Effector CD8-positive, alpha-beta T cell (primary cell): Measurements from ENCODE around the gene LRRC4C.

ENCODE experiments used
- DNase-seq: peaks from one replicate; lab custom pipeline; 2025; lab: John Stamatoyannopoulos, UW

Gene LRRC4C

GRCh38 chr11:41250408-41250935 is 209.0 kb downstream of the LRRC4C start:
- no peak for DNase-seq

GRCh38 chr11:41247621-41248020 is 211.8 kb downstream of the LRRC4C start:
- DNase-seq: no peak

GRCh38 chr11:41246399-41246745 is 213.1 kb downstream of the LRRC4C start:
- DNase-seq: no peak

- no peak for DNase-seq
Measured at GRCh38 chr11:41245704-41246398, 213.6 kb downstream of the LRRC4C start.

GRCh38 chr11:41245184-41245583 is 214.3 kb downstream of the LRRC4C start:
- DNase-seq: no peak

- no peak for DNase-seq
Measured at GRCh38 chr11:41237382-41237781, 222.1 kb downstream of the LRRC4C start.

GRCh38 chr11:41235668-41236067 is 223.8 kb downstream of the LRRC4C start:
- DNase-seq: no peak

GRCh38 chr11:41225856-41226633 is 233.4 kb downstream of the LRRC4C start:
- DNase-seq: no peak

GRCh38 chr11:41222236-41222635 is 237.2 kb downstream of the LRRC4C start:
- DNase-seq: no peak

- no peak for DNase-seq
Measured at GRCh38 chr11:41206388-41206787, 253.1 kb downstream of the LRRC4C start.

- no peak for DNase-seq
Measured at GRCh38 chr11:41201156-41201555, 258.3 kb downstream of the LRRC4C start.

- DNase-seq: no peak
Measured at GRCh38 chr11:41190437-41191082, 268.9 kb downstream of the LRRC4C start.

GRCh38 chr11:41189701-41190436 is 269.6 kb downstream of the LRRC4C start:
- no peak for DNase-seq

- DNase-seq: no peak
Measured at GRCh38 chr11:41177791-41178190, 281.7 kb downstream of the LRRC4C start.

GRCh38 chr11:41175304-41175972 is 284.0 kb downstream of the LRRC4C start:
- DNase-seq: no peak

GRCh38 chr11:41146326-41146725 is 313.1 kb downstream of the LRRC4C start:
- DNase-seq: no peak

- DNase-seq: no peak
Measured at GRCh38 chr11:41145420-41145819, 314.0 kb downstream of the LRRC4C start.

- no peak for DNase-seq
Measured at GRCh38 chr11:41134971-41135370, 324.5 kb downstream of the LRRC4C start.

GRCh38 chr11:41133023-41133422 is 326.4 kb downstream of the LRRC4C start:
- DNase-seq: no peak

- DNase-seq: no peak
Measured at GRCh38 chr11:41121600-41121999, 337.9 kb downstream of the LRRC4C start.

- DNase-seq: no peak
Measured at GRCh38 chr11:41119484-41119883, 340.0 kb downstream of the LRRC4C start.
